ENCODE data around the gene SPAG9.
"Not testable (repeated sequence)": the region's sequence is repeated elsewhere in the genome, so short reads cannot be mapped to it uniquely, and the experiment has no call there.

The SPAG9 gene

GRCh38 chr17:50949989-50950877, 170.4 kb downstream of the SPAG9 start:
- DNase-seq = no peak

DNA sequence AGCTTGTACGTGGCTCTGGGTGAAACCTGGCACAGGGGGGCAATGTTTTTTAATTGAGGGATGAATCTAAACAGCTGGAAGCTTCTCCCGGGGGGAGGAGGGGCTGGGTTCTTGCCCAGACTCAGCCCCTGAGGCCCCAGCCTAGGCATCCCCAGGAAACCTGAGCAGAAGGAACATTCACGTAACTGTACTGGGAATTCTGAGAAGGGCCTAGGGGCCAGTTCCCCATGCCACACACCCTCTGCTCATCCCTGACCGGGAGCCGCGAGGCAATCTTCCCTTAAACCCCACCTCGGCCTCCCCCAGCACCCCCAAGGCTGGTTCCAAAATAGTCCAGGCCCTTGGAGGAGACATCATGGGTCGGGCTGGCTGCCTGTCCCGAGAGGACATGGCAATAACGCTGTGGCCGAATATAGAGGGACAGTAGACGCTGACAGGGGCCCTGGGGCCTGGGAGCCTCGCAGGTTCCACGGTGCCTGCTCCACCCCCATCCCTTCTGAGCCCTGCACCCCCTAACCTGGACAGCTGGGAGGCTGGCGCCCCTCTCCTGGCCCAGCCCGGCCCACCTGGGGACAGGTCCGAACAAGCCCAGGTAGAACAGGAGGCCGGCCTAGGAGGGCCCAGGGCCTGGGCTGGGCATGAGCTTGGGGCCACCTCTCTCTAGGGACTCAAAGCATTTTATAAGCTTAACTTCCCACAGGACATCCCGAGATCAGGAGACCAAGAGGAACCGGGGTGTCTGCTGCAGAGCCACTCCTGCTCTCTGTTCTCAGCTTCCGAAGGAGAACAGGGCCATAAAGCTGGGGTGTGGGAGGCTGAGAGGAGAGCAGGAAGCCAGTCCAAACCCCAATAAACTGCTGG, 171.3 kb downstream of the SPAG9 start:
- no peak for DNase-seq

GRCh38 chr17:50948711-50949110, 172.0 kb downstream of the SPAG9 start:
- no peak for DNase-seq

GRCh38 chr17:50947782-50948543, 172.7 kb downstream of the SPAG9 start:
- DNase-seq = no peak

DNA sequence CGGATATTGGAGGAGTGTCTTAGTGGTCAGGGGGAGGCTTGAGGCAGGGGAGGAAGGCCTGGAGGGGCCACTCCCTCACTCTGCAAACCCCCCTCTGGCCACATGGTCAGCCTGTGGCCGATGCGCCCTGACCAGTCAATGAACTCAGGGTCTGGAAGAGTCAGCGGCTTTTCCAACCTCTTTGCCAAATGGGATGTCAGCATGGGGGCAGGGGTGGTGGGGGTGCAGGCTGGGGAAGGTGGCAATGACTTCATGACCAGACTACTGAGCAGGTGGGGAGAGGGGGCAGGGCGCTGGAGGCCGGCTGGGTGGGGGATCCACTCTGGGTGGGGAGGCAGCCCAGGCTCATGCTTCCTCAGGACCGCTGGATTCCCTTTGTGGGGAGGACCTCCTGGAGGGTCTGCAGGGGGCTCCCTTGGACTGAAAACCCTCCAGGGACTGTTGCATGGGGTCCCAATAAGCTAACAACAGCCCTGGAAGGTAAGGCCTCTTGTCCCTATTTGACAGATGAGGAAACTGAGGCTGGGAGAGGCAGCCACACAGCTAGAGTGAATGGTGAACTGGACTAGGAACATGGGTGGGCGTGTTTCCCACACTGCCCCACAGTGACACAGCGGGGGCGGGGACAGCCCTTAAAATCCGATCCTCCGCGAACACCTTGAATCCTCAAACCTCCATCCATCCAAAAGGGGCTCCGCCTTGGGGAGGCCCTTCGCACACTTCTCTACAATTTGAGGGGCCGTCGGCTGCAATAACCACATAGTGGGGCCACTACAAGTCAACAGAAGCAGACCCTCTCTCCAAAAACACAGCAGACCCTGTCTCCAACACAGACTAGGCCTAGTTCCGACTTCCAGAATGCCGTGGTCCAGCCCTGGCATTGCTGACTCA, 173.5 kb downstream of the SPAG9 start:
- DNase-seq = no peak

- no peak for DNase-seq
Measured at GRCh38 chr17:50946223-50946890, 174.3 kb downstream of the SPAG9 start.

- no peak for DNase-seq
Measured at GRCh38 chr17:50945779-50946222, 174.9 kb downstream of the SPAG9 start.

- no peak for DNase-seq
Measured at GRCh38 chr17:50944902-50945720, 175.6 kb downstream of the SPAG9 start.

DNA sequence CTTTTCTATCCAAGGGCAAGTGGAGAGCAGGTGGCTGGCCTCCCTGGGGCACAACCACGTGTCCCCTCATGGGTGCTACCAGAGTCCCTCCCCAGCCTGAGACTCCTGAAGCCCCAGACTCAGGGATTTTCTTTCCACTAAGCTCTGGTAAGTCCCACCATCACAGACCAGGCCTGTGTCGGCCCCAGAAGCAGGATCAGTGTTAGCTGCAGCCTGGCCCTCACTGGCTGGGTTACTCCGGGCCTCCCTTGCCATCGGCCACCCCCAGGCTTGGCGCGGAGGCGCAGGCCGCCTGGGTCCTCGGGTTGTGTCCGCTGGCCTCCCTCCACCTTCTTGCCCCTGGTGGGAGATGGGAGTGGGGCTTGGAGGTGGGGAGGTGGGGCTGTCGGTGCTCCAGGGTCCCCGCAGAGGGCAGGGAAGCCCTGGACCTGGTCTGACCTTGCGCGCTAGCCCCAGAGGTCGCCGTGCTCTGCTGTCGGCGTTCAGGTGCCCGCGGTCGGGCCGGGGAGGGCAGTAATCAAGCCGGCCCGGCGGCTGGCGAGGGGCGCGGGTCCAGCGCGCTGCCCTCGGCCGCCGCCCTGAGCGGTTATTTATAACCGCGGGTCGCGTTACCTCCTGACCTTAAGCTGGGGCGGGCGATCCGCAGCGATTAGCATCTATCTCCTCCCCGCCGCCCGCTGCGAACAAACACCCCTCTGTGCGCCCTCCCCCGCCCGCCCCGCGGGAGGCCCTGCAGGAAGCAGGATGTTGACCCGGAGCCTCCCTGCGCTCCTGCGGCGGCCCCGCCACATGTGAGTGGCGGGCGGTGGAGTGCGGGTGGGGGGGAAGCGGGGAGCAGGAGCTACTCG, 176.4 kb downstream of the SPAG9 start:
- peak; percentile 66 for DNase-seq

DNA sequence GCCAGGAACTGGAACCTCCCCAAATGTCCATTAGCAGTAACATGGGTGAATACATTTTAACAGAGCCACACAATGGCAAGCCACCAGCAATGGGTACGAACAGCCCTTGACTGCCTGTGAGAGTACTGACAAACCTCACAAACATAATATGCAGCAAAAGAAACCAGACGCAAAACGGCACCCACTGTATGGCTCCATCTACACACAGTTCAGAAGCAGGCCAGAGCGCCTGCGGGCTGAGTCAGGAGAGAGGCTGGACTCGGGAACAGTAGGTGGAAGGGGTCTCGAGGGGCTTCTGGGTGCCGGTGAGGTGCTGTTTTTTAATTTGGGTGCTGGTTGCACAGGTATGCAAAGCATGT, 177.1 kb downstream of the SPAG9 start:
- DNase-seq = no peak

DNA sequence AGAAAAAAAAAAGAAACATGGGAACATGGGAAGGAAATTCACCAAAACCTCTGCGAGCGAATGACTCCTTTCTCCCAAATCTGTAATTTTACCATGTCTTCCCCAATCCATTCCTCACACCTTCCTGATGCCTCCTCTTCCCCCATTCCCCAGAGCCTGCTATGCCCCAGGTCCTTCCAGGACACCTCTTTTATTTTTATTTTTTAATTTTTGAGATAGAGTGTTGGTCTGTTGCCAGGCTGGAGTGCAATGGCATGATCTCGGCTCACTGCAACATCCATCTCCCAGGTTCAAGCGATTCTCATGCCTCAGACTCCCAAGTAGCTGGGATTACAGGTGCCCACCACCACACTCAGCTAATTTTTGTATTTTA, 179.0 kb downstream of the SPAG9 start:
- DNase-seq = not testable (repeated sequence)

- DNase-seq = no peak
Measured at GRCh38 chr17:50939795-50940684, 180.6 kb downstream of the SPAG9 start.

GRCh38 chr17:50939542-50939794, 181.2 kb downstream of the SPAG9 start:
- no peak for DNase-seq

- DNase-seq = no peak
Measured at GRCh38 chr17:50938821-50939541, 181.7 kb downstream of the SPAG9 start.

- DNase-seq = no peak
Measured at GRCh38 chr17:50935996-50936266, 184.7 kb downstream of the SPAG9 start.

- DNase-seq = no peak
Measured at GRCh38 chr17:50935221-50935995, 185.3 kb downstream of the SPAG9 start.

DNA sequence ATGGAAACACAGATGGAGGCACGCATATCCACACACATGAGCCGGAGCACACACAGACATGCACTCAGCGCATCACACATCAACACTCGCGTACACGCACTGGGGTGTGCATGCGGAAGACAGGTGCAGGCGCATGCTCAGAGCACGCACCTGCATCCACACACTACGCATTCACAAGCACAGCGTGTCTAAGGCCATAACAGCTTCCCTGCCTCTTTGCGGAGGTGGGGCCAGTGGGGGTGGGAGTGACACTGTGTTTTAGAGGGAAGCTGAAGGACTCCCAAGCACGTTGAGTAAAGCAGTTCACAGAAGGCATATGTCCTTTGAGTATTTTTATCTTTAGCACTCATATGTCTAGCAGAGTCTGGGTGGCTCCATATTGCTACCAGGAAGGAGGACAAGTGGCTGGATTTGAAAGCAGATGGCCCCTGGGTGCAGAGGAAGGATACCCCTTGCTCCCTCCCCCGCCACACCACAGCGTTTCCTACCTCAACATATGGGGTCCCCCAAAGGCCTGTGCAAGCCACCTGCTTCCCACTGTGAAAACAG, 185.9 kb downstream of the SPAG9 start:
- DNase-seq = no peak

Measured in activated gamma-delta T cell (primary cell).